Gastroesophageal sphincter (tissue), 3 donors: ENCODE results near the gene LTB4R.

Source experiments
- CTCF ChIP-seq, 4 experiments: fragments of 200-600 bp in 2 of 4; fragments of 450-650 bp in 2 of 4; sonication (generic) in 1 of 4; IDR thresholded peaks; one replicate each; pipeline ENCODE4 v1.5.1; 2017 to 2019; ENCODE audit warnings: antibody characterized with exemption in 4 of 4, mild to moderate bottlenecking in 2 of 4, moderate library complexity in 2 of 4
- EP300 ChIP-seq: sonication (generic); formaldehyde crosslinking; IDR thresholded peaks from one replicate; pipeline ENCODE4 v1.6.1; 2017; ENCODE audit warnings: antibody characterized with exemption, mild to moderate bottlenecking
- POLR2A ChIP-seq, 2 donors: fragments of 450-650 bp; IDR thresholded peaks; one replicate each; pipeline ENCODE4 v1.6.1; 2017; ENCODE audit warnings: antibody characterized with exemption in 2 of 2, mild to moderate bottlenecking in 2 of 2, moderate library complexity in 1 of 2
- POLR2AphosphoS5 ChIP-seq: sonication (generic); formaldehyde crosslinking; IDR thresholded peaks from one replicate; pipeline ENCODE4 v1.6.1; 2017; ENCODE audit warnings: antibody characterized with exemption

- TF ChIP-seq CTCF (IDR thresholded peaks at IDR 0.05) (no peak), EP300 (no peak), POLR2A (IDR thresholded peaks at IDR 0.05) (no peak), POLR2AphosphoS5 (no peak)
Observed at GRCh38 chr14:24337824-24338175, 26.5 kb downstream of the LTB4R start.
